ENCODE results near the gene PYURF. TPM values are rescaled to one million over a fixed set of nuclear protein-coding genes. Genes with fewer than 3 reads are reported as not detected.
A peak's percentile ranks its signal among the peaks of the same experiment; 100 is the strongest.
"Not testable (repeated sequence)": the region's sequence is repeated elsewhere in the genome, so short reads cannot be mapped to it uniquely, and the experiment has no call there.

PYURF gene
- total and polyA plus RNA-seq, 2 of the 4 experiments (the other 2 are of a cell fraction): 40.2 to 43.4 TPM

DNA sequence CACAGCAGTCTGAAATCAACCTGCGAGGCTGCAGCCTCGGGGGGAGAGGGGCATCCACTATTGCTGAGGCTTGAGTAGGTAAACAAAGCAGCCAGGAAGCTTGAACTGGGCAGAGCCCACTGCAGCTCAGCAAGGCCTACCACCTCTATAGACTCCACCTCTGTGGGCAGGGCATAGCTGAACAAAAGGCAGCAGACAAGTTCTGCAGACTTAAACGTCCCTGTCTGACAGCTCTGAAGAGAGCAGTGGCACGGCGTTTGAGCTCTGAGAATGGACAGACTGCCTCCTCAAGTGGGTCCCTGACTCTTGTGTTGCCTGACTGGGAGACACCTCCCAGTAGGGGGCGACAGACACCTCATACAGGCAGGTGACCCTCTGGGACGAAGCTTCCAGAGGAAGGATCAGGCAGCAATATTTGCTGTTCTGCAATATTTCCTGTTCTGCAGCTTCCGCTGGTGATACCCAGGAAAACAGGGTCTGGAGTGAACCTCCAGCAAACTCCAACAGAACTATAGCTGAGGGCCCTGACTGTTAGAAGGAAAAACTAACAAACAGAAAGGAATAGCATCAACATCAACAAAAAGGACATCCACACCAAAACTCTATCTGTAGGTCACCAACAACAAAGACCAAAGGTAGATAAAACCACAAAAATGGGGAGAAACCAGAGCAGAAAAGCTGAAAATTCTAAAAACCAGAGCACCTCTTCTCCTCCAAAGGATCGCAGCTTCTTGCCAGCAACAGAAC is 15.9 kb upstream of the PYURF start:
- H3K9ac ChIP-seq (ENCODE audit: low read depth, low read length); H3K9me1 ChIP-seq (ENCODE audit: insufficient read depth, low read length); H2AK9ac ChIP-seq (replicated peaks; ENCODE audit: low read depth, low read length, poor library complexity); H3K23ac ChIP-seq (ENCODE audit: low read depth, low read length); H2BK15ac ChIP-seq (ENCODE audit: low read depth, low read length); H3K4me2 ChIP-seq (ENCODE audit: low read depth, low read length); POLR2A ChIA-PET (ENCODE audit: unreplicated experiment); H2BK5ac ChIP-seq (ENCODE audit: low read depth, low read length, poor library complexity, severe bottlenecking); H2BK20ac ChIP-seq (ENCODE audit: low read depth, low read length); H3K9me3 ChIP-seq (ENCODE audit: control insufficient read depth, insufficient read depth, low read length); dilution Hi-C loops (cut with HindIII; ENCODE audit: low sequenced_read_pairs, unreplicated experiment); H2AFZ ChIP-seq (replicated peaks; ENCODE audit: low read length, poor library complexity); H4K5ac ChIP-seq (ENCODE audit: low read depth, low read length); H2BK120ac ChIP-seq (ENCODE audit: low read depth, low read length); H4K20me1 ChIP-seq (ENCODE audit: insufficient read depth, low read length); H3K4me3 ChIP-seq (ENCODE audit: insufficient read depth, low read depth, low read length); H3K27ac ChIP-seq (ENCODE audit: insufficient read depth, low read length); H3K36me3 ChIP-seq (ENCODE audit: control insufficient read depth, insufficient read depth, low read length); H3K56ac ChIP-seq (ENCODE audit: extremely low read depth, insufficient read depth, low read length); BruUV-seq (replicated peaks); H3K79me1 ChIP-seq (ENCODE audit: low read depth in 1 of 2, low read length in 2 of 2); H4K91ac ChIP-seq (ENCODE audit: insufficient read depth, low read depth, low read length); H3K4ac ChIP-seq (ENCODE audit: low read depth, low read length); H4K8ac ChIP-seq (ENCODE audit: low read depth in 2 of 2, low read length in 2 of 2); H3K4me1 ChIP-seq (ENCODE audit: control insufficient read depth, insufficient read depth, low read length); H2AK5ac ChIP-seq (ENCODE audit: low read depth, low read length); H3K18ac ChIP-seq (ENCODE audit: low read depth, low read length); H3K27me3 ChIP-seq (ENCODE audit: control insufficient read depth, insufficient read depth, low read length): not testable (repeated sequence)
- in situ Hi-C loops (cut with MboI; ENCODE audit: low sequenced_read_pairs): loop anchor here (5.0 to 25.0 kb wide), 2 partner anchors 118 to 273 kb away; no protein-coding TSS in a partner anchor
- DNase-seq (peak; percentile 52), ATAC-seq (ENCODE audit: low read depth) (0 out of 2 replicates have a peak, but pooled peaks have one; percentile 21)
- CTCF ChIA-PET: interaction anchor here (0.6 to 1.9 kb wide), 16 partner anchors 10 to 484 kb away, joined by 3 to 14 read pairs (median 4); no protein-coding TSS in a partner anchor
- intact Hi-C loops (cut with micrococcal nuclease): loop anchor here (2.0 kb wide), 1 partner anchor 119 kb away; no protein-coding TSS in a partner anchor
- TF ChIP-seq RAD21 (IDR thresholded peaks at IDR 0.05; ENCODE audit: low read length) (peak; percentile 59), SMC3 (IDR thresholded peaks at IDR 0.05; ENCODE audit: low read depth, low read length) (peak; percentile 48)
- TF ChIP-seq, protein P1, sequence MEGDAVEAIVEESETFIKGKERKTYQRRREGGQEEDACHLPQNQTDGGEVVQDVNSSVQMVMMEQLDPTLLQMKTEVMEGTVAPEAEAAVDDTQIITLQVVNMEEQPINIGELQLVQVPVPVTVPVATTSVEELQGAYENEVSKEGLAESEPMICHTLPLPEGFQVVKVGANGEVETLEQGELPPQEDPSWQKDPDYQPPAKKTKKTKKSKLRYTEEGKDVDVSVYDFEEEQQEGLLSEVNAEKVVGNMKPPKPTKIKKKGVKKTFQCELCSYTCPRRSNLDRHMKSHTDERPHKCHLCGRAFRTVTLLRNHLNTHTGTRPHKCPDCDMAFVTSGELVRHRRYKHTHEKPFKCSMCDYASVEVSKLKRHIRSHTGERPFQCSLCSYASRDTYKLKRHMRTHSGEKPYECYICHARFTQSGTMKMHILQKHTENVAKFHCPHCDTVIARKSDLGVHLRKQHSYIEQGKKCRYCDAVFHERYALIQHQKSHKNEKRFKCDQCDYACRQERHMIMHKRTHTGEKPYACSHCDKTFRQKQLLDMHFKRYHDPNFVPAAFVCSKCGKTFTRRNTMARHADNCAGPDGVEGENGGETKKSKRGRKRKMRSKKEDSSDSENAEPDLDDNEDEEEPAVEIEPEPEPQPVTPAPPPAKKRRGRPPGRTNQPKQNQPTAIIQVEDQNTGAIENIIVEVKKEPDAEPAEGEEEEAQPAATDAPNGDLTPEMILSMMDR (conservative IDR thresholded peaks at IDR 0.05; ENCODE audit: low read depth, low read length): peak; percentile 52
- H3K14ac ChIP-seq (replicated peaks; ENCODE audit: low read depth, low read length): 0 out of 2 replicates have a peak overlapping the region, but pooled peaks have one; percentile 76
- 43% methylated on average over 3 of the region's 9 CpGs; no CpG with 5 or more reads in 1 of the 2 experiments for WGBS, 2 experiments (ENCODE audit: extremely low coverage in 2 of 2, insufficient read length in 1 of 2)
